Mucosa of descending colon (tissue), 3 donors: ENCODE results near the gene FERMT3. TPM values are rescaled to one million over a fixed set of nuclear protein-coding genes. Genes with fewer than 3 reads are reported as not detected.
"Not testable (repeated sequence)": the region's sequence is repeated elsewhere in the genome, so short reads cannot be mapped to it uniquely, and the experiment has no call there.

ENCODE experiments used
- ATAC-seq: fragments of 200-7000 bp; cut with Tn5 transposase; one replicate; pipeline ENCODE4 v1.9.1; 2020; ENCODE audit warnings: mild to moderate bottlenecking, moderate library complexity
- DNase-seq, 3 donors: peaks; one replicate each; pipeline ENCODE4 v3.0.0-alpha.2; 2020
- H3K36me3 ChIP-seq: fragments of 200-600 bp; one replicate; pipeline ENCODE4 v1.8.0; 2021; ENCODE audit warnings: low read depth, mild to moderate bottlenecking
- H3K4me1 ChIP-seq: fragments of 200-600 bp; one replicate; pipeline ENCODE4 v1.8.0; 2021; ENCODE audit warnings: low read depth, mild to moderate bottlenecking
- H3K4me3 ChIP-seq: fragments of 200-600 bp; one replicate; pipeline ENCODE4 v1.8.0; 2021; ENCODE audit warnings: mild to moderate bottlenecking
- H3K9me3 ChIP-seq: fragments of 200-600 bp; one replicate; pipeline ENCODE4 v1.8.0; 2021; ENCODE audit warnings: mild to moderate bottlenecking
- intact Hi-C, 2 donors: fragments of 100-400 bp; cut with DNase I in 1 of 2; cut with micrococcal nuclease in 1 of 2; formaldehyde crosslinking; loops; one replicate each; pipeline versions ENCODE4 v1.11.0 to v1.11.1; 2022; cut with DNase I, micrococcal nuclease
- total RNA-seq, 3 donors: library from RNA; stranded (reverse); fragmentation: NEBNext Ultra II Directional in 2 of 3; extraction: Animal tissue kit (Norgen Biotek cat#: 25700) in 2 of 3; gene quantifications; one replicate each; pipeline versions ENCODE4 v1.2.1 to v1.2.4, GENCODE V29; 2021 to 2023
- TF ChIP-seq, protein P1 (sequence below): fragments of 200-600 bp; IDR thresholded peaks from one replicate; pipeline ENCODE4 v1.8.0; 2022; ENCODE audit warnings: antibody characterized with exemption, mild to moderate bottlenecking
- donor health status: DM: no; HTN: no; CAD: no; lungs with moderate emphysema.
- donor health status: DM: no; HTN: no; CAD: no.
- donor health status: DM: no; HTN: yes; CAD: no.

FERMT3 gene
- total RNA-seq, 3 donors from 2014 or later: 19.7 to 32.7 (median 26.4) TPM

DNA sequence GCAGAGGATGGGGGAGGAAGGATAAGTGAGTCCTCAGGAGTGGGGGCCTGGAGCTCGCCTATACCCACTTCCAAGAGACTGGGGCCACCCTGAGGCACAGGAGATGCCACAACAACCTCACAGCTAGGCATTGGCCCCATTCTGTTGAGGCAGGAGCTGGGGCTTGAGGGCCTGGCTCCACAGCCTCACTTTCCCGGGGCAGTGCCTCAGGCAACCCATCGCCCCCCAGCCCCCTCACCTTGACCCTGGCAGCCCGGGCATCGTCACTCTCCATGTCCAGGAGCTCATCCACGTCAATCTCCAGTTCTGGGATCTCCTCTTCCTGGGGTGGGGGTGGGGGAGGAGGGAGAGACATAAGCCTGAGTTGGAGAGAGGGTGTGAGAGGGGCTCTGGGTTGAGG is 38.4 kb downstream of the FERMT3 start:
- peak in 1 of 3 donors; percentile 20 for DNase-seq
- intact Hi-C loops: loop anchor here in 1 of 2 donors (10.0 kb wide), 1 partner anchor 60 kb away; the partner anchor contains the start of gene STIP1

DNA sequence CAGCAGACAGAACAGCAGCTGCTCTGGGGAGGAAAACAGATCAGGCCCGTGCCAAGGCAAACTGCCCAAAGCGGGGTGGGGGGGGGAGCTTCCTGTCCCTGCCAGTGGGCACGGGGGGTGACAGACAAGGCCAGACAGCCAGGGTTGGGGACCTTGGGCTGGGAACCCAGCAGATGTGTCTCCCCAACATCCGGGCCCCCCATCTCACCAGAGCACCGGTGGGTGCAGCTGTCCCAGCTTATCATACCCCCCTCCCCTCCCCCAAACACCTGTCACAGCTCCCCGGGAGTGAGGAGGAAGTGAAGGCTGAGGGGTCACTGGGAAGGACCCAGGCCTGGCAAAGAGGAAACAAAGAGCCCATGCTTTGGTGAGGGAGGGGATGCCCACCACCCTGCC is 38.9 kb downstream of the FERMT3 start:
- intact Hi-C loops: loop anchor here in 1 of 2 donors (10.0 kb wide), 1 partner anchor 61 kb away; the partner anchor contains the start of gene STIP1
- peak overlapping the region; percentile 44 for H3K4me3 ChIP-seq
- peak; percentile 74 to 85 (median 76) for DNase-seq
- H3K36me3 ChIP-seq: no peaks in the 10 kb centered on the region
- H3K9me3 ChIP-seq: no peaks in the 10 kb centered on the region
- ATAC-seq: no peak
- peaks cover 24% of the 10 kb centered on the region for H3K4me1 ChIP-seq
- TF ChIP-seq, protein P1, sequence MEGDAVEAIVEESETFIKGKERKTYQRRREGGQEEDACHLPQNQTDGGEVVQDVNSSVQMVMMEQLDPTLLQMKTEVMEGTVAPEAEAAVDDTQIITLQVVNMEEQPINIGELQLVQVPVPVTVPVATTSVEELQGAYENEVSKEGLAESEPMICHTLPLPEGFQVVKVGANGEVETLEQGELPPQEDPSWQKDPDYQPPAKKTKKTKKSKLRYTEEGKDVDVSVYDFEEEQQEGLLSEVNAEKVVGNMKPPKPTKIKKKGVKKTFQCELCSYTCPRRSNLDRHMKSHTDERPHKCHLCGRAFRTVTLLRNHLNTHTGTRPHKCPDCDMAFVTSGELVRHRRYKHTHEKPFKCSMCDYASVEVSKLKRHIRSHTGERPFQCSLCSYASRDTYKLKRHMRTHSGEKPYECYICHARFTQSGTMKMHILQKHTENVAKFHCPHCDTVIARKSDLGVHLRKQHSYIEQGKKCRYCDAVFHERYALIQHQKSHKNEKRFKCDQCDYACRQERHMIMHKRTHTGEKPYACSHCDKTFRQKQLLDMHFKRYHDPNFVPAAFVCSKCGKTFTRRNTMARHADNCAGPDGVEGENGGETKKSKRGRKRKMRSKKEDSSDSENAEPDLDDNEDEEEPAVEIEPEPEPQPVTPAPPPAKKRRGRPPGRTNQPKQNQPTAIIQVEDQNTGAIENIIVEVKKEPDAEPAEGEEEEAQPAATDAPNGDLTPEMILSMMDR: no peak

More for the DNA sequence above, 38.4 kb downstream of the FERMT3 start:
- ATAC-seq: no peak
- no peaks in the 10 kb centered on the region for H3K9me3 ChIP-seq
- H3K4me1 ChIP-seq: peaks cover 26% of the 10 kb centered on the region
- no peak overlapping the region for H3K4me3 ChIP-seq
- no peaks in the 10 kb centered on the region for H3K36me3 ChIP-seq
- TF ChIP-seq, protein P1: no peak

DNA sequence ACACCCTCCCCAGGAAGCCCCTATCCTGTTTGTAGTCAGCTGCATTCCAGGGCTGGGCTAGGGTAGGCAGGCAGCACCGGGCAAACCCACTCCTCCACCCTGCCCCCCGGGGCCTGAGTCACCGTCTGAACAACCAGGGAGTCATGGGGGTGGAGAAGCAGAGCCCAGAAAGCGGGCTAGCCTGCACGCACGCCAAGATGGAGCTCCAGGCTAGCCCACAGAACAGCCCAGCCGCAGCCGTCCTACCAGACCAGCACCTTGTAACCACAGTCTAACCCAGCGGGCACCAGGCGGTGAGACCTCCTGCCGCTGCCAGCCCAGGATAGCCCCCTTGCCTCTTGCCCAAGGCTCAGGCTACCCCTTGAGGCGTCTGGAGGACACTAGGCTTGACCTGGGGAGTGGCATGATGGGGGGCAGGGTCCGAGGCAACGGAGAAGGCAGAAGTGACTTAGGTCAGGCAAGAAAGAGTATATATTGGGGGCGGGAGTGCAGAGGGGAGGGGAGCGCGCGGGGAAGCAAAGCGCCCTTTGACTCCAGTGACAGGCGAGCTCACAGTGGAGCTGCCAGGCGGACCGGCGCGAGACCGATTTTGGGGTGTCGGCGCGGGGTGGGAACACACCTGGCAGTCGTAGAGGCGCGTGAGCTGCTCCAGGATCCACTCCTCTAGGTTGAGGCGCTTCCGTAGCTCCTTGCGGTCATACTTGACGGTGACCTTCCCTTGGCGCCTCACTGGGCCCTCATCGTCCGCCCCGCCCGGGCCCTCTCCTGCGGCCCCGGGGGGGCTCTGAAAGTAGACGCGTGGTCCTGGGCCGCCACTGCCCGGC is 39.5 kb downstream of the FERMT3 start:
- TF ChIP-seq, protein P1: no peak
- DNase-seq: peak; percentile 76 to 89 (median 81)
- Histone ChIP-seq H3K4me1 (peaks cover 30% of the 10 kb centered on the region), H3K36me3 (no peaks in the 10 kb centered on the region), H3K4me3 (peak overlapping the region; percentile 44), H3K9me3 (no peaks in the 10 kb centered on the region)
- intact Hi-C loops: loop anchor here in 1 of 2 donors (10.0 kb wide), 1 partner anchor 61 kb away; the partner anchor contains the start of gene STIP1
- peak; percentile 4 for ATAC-seq

DNA sequence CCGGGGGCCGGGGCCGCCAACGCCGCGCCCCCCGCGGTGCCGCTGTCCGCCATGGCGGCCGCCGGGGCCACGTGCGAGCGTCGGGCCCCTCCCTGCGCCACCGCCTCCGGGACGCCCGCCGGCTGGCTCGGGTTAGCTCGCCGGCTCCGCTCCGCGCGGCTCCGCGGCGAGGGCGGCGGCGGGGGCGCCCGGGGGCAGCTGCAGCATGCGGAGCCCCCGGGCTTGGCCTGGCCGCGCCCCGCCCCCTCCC is 40.0 kb downstream of the FERMT3 start:
- peak; percentile 1 for ATAC-seq
- not testable (repeated sequence) for H3K36me3 ChIP-seq, H3K9me3 ChIP-seq, DNase-seq
- TF ChIP-seq, protein P1: peak; percentile 8
- peaks cover 30% of the 10 kb centered on the region for H3K4me1 ChIP-seq
- intact Hi-C loops: loop anchor here in 1 of 2 donors (10.0 kb wide), 1 partner anchor 62 kb away; the partner anchor contains the start of gene STIP1
- H3K4me3 ChIP-seq: peak overlapping the region; percentile 44

DNA sequence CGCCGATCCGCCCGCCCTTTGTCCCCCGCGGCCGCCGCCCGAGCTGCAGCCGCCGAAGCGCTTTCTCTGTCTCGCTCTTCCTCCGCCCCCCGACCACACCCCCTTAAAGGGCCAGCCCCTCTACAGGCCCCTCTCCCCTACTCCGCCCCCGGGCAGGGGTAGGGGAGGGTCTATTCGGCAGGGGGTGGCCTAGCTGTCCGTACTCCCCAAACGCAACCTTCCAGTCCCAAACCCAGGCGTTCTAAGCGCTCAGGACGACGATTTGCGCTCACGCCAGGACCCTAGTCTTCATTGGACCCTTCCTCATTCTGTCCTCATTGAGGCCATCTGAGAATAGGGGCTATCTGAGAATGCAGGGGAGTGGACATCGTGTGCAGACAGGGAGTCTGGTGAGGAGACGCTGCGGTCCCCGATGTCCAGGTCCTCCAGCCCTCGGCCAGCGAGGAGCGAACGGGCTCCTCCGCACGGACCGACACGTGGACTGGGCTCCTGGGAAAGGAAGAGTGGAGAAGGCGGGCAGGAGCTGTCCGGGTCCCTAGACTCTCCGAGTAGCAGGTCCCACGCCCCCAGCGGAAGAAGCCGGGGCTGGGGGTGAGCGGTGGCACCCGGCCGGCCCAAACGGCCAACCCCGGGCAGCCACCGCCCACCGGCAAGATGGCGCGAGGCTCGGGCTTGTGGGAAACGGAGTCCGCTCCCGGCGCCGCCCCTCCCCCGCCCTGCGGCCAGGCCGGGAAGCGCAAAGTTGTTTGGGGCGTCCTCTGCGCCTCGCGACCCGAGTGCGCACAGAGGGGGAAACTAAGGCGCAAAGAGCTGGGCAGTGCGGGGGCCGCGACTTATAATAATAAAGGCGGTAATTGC is 40.6 kb downstream of the FERMT3 start, which contains the start of gene PPP1R14B:
TSS of gene PPP1R14B (minus strand) at position 73 of the 858 bp plus-strand sequence. CDS start 270 bp downstream, outside the sequence.
- Histone ChIP-seq H3K9me3 (no peaks in the 10 kb centered on the region), H3K4me3 (peak within 1 kb of the TSS; percentile 44), H3K36me3 (no peaks in the 10 kb centered on the region), H3K4me1 (peaks cover 30% of the 10 kb centered on the region)
- ATAC-seq (peak; percentile 69), DNase-seq (peak; percentile 92 to 94 (median 94))
- TF ChIP-seq, protein P1: no peak
- intact Hi-C loops: loop anchor here in 1 of 2 donors (10.0 kb wide), 1 partner anchor 62 kb away; the partner anchor contains the start of gene STIP1
